CD8-positive, alpha-beta T cell (primary cell): Measurements from ENCODE around the gene ANGPTL2. TPM values are rescaled to one million over a fixed set of nuclear protein-coding genes. Genes with fewer than 3 reads are reported as not detected.

Experiments used
- total RNA-seq, 46 experiments: library from RNA in 2 of 46; stranded (reverse) in 2 of 46; gene quantifications; one replicate each; pipeline ENCODE4 v1.2.3 and lab custom pipeline; 2021 to 2026

The ANGPTL2 gene
- total RNA-seq, 2 experiments from 2014 or later = not detected

Other genes starting within 250 kb of the ANGPTL2 start
- gene RALGPS1, start 207.9 kb downstream of the ANGPTL2 start, total RNA-seq = 1 to 10 TPM; 4.9 to 5.4 TPM
- gene GARNL3, start 142.1 kb upstream of the ANGPTL2 start, total RNA-seq = under 1 TPM; 0.49 to 0.72 TPM